ENCODE measurements around the gene MC3R. TPM values are rescaled to one million over a fixed set of nuclear protein-coding genes. Genes with fewer than 3 reads are reported as not detected.

MC3R gene
- total RNA-seq, 1 experiment from 2014 or later = not detected

DNA sequence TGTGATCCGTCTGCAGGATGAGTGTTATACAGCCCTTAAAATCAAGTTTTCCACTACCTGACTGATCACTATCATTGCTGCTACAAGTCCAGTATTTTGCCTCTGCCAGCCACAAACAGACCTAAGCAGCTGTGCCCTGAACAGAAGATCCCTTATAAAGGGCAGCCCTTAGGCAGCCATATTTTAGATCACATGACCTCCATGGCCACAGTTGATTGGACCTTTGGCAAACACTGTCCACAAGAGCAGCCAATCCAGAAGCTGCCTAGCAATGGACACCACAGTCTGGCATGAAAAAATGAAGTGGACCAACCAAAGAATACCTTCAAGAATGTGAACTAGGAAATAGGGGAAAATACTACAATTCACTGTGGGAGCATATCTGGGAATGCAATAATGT is 50.8 kb downstream of the MC3R start:
- Histone ChIP-seq H3K23me2 (ENCODE audit: insufficient read length, low read depth, low read length, poor library complexity, severe bottlenecking) (no peaks in the 10 kb centered on the region), H3K14ac (ENCODE audit: insufficient read depth, low read length) (no peak overlapping the region), H2BK120ac (ENCODE audit: low read depth, low read length, poor library complexity, severe bottlenecking) (no peak overlapping the region), H3K79me1 (ENCODE audit: insufficient read depth, low read depth, low read length, poor library complexity, severe bottlenecking) (no peaks in the 10 kb centered on the region), H2AFZ (ENCODE audit: low read length) (no peak overlapping the region), H3K9me3 (ENCODE audit: control insufficient read depth, low read depth, low read length) (peaks cover 77% of the 10 kb centered on the region), H3K27me3 (ENCODE audit: insufficient read depth, low read length) (no peaks in the 10 kb centered on the region), H4K8ac (replicated peaks; ENCODE audit: insufficient read length, low read depth, low read length) (no peak overlapping the region), H2AK5ac (ENCODE audit: insufficient read length, low read length) (no peak overlapping the region), H3K23ac (ENCODE audit: insufficient read length, low read depth, low read length) (no peak overlapping the region), H3K4me1 (ENCODE audit: insufficient read depth, low read length) (no peaks in the 10 kb centered on the region), H3K27ac (ENCODE audit: insufficient read length, low read depth, low read length) (no peak overlapping the region), H3K4ac (ENCODE audit: low read depth, low read length) (no peak overlapping the region), H3K56ac (ENCODE audit: insufficient read length, low read depth, low read length) (no peak overlapping the region), H3K9ac (ENCODE audit: extremely low read depth, insufficient read length, low read length) (no peak overlapping the region), H3K4me2 (ENCODE audit: insufficient read depth, insufficient read length, low read length) (no peak overlapping the region), H3K18ac (ENCODE audit: insufficient read length, low read depth, low read length) (no peak overlapping the region), H2BK15ac (ENCODE audit: low read depth, low read length) (no peak overlapping the region), H2BK5ac (ENCODE audit: insufficient read length, low read length) (no peak overlapping the region), H2BK12ac (ENCODE audit: insufficient read length, low read depth, low read length) (no peak overlapping the region), H4K91ac (ENCODE audit: insufficient read length, low read depth, low read length) (no peak overlapping the region), H3K79me2 (ENCODE audit: insufficient read depth, low read length) (no peaks in the 10 kb centered on the region), H3T11ph (ENCODE audit: low read length) (no peak overlapping the region), H4K5ac (ENCODE audit: insufficient read length, low read depth, low read length) (no peak overlapping the region), H4K20me1 (ENCODE audit: control insufficient read depth, insufficient read depth, insufficient read length) (no peaks in the 10 kb centered on the region), H2BK20ac (ENCODE audit: low read depth, low read length, poor library complexity, severe bottlenecking) (no peak overlapping the region)
- H3K36me3 Mint-ChIP-seq (ENCODE audit: insufficient read depth in 1 of 3, low read depth in 3 of 3) = peaks cover 0 to 37% (median 6%) of the 10 kb centered on the region in 3 experiments; a peak in 3 of 7 replicates
- H3K4me1 Mint-ChIP-seq = no peaks in the 10 kb centered on the region
- DNase-seq = no peak
- no peak overlapping the region for H3K4me3 Mint-ChIP-seq
- no CpG with 5 or more reads among the region's 1 CpG for WGBS (ENCODE audit: extremely low coverage, insufficient read length, low lambda C conversion rate)
- H3K27me3 Mint-ChIP-seq (ENCODE audit: low read depth) = peaks cover 1% of the 10 kb centered on the region; the same call in 1 of the 2 replicates
- TF ChIP-seq, protein P1, sequence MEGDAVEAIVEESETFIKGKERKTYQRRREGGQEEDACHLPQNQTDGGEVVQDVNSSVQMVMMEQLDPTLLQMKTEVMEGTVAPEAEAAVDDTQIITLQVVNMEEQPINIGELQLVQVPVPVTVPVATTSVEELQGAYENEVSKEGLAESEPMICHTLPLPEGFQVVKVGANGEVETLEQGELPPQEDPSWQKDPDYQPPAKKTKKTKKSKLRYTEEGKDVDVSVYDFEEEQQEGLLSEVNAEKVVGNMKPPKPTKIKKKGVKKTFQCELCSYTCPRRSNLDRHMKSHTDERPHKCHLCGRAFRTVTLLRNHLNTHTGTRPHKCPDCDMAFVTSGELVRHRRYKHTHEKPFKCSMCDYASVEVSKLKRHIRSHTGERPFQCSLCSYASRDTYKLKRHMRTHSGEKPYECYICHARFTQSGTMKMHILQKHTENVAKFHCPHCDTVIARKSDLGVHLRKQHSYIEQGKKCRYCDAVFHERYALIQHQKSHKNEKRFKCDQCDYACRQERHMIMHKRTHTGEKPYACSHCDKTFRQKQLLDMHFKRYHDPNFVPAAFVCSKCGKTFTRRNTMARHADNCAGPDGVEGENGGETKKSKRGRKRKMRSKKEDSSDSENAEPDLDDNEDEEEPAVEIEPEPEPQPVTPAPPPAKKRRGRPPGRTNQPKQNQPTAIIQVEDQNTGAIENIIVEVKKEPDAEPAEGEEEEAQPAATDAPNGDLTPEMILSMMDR (conservative IDR thresholded peaks at IDR 0.05) = no peak
- no peak overlapping the region for H3K27ac Mint-ChIP-seq
- peaks cover 81 to 91% of the 10 kb centered on the region in 2 experiments for H3K9me3 Mint-ChIP-seq

Other genes starting within 250 kb of the MC3R start
- not detected in 2 replicates for gene CBLN4, start 243.2 kb upstream of the MC3R start, total RNA-seq (2021)
- 24.2 and 25.4 TPM in 2 replicates for gene FAM210B, start 110.2 kb downstream of the MC3R start, total RNA-seq (2021)
- 81.9 and 86.8 TPM in 2 replicates for gene AURKA, start 143.5 kb downstream of the MC3R start, total RNA-seq (2021)
- gene CSTF1, start 143.9 kb downstream of the MC3R start, total RNA-seq (2021) = 71.7 and 72.9 TPM in 2 replicates
- gene CASS4, start 163.5 kb downstream of the MC3R start, total RNA-seq (2021) = not detected in 2 replicates
- 57.2 and 62.6 TPM in 2 replicates for gene RTF2, start 219.9 kb downstream of the MC3R start, total RNA-seq (2021)

All from H9 (cell line).